Activated naive CD4-positive, alpha-beta T cell treated with anti-CD3 and anti-CD28 coated beads, Interleukin-2, amount 50 U/mL, for 72 hours (primary cell): ENCODE data around the gene GLE1. TPM values are rescaled to one million over a fixed set of nuclear protein-coding genes. Genes with fewer than 3 reads are reported as not detected.
"Not testable (repeated sequence)": the region's sequence is repeated elsewhere in the genome, so short reads cannot be mapped to it uniquely, and the experiment has no call there.

Experiments used
- ATAC-seq, 2 donors: fragments of 150-1000 bp; cut with Tn5 transposase; 2 replicates each; pipeline ENCODE4 v1.10.0; 2021; ENCODE audit warnings: mild to moderate bottlenecking in 2 of 2, moderate library complexity in 2 of 2
- DNase-seq, 2 donors: peaks; one replicate each; pipeline ENCODE4 v3.0.0; 2021 to 2022; ENCODE audit warnings: low spot score in 2 of 2
- H3K27ac Mint-ChIP-seq, 2 donors: one replicate each; pipeline ENCODE4 v1.8.0; 2022; ENCODE audit warnings: mild to moderate bottlenecking in 2 of 2, mixed read lengths in 2 of 2
- H3K36me3 Mint-ChIP-seq, 2 donors: one replicate each; pipeline ENCODE4 v1.8.0; 2022; ENCODE audit warnings: mixed read lengths in 2 of 2
- H3K9me3 Mint-ChIP-seq, 2 donors: one replicate each; pipeline ENCODE4 v1.8.0; 2022; ENCODE audit warnings: mixed read lengths in 2 of 2
- total RNA-seq, 2 donors: library from RNA; stranded (reverse); gene quantifications; one replicate each; pipeline ENCODE4 v1.2.3, GENCODE V29; 2022

The GLE1 gene
- total RNA-seq, 2 donors from 2014 or later, result 51.4 to 57.0 TPM

GRCh38 chr9:128486201-128486600, 18.3 kb upstream of the GLE1 start:
- no peaks in the 10 kb centered on the region for H3K9me3 Mint-ChIP-seq
- peaks cover 7 to 10% of the 10 kb centered on the region in 2 donors for H3K36me3 Mint-ChIP-seq
- DNase-seq, result no peak
- no peak for ATAC-seq
- H3K27ac Mint-ChIP-seq, result peak overlapping the region in 1 of 2 donors; percentile 22

DNA sequence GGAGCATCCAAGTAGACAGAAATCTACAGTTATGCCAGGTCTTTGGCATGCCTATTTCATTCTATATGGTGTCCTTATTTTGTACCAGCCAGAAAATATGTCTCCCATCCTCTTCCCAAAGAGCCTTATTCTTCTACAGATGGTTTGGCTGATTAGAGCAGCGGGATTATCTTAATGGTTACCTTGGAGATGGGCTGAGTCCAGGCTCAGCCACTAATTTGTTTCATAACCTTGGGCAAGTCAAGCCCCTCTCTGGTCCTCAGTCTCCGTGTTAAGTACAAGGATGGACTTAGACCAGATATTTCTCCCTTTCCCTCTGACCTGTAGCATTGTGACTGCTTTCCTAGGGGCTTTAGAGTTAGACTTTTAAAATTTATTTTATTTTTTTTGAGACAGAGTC, 11.1 kb upstream of the GLE1 start:
- ATAC-seq, result no peak
- Mint-ChIP-seq H3K36me3 (peaks cover 4 to 8% of the 10 kb centered on the region in 2 donors), H3K27ac (peak overlapping the region in 1 of 2 donors; percentile 44)

DNA sequence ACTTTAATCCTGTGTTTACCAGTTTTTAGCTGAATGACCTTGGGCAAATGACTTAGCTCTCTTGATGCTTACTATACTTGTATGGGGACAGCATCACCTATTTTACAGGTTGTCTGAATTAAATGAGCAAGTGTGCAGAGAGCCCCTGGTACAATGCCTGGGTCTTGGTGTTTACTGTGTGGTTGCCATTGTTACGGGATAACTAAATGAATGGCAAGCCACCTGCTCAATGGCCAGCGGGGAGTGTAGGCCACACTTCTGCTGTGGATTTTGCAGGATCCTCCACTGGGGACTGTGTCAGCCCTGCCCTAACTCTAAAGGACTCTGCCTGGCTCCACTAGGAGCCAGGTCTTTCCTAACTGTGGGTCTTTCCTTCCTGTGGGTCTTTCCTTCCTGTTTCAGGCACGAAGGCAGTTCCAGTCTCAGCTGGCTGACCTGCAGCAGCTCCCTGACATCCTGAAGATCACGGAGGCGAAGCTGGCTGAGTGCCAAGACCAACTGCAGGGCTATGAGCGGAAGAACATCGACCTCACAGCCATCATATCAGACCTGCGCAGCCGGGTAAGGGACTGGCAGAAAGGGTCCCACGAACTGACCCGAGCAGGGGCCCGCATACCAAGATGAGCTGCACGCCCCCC, 10.3 kb upstream of the GLE1 start:
- H3K27ac Mint-ChIP-seq, result peak overlapping the region in 1 of 2 donors; percentile 54
- H3K9me3 Mint-ChIP-seq, result no peaks in the 10 kb centered on the region
- peaks cover 4 to 8% of the 10 kb centered on the region in 2 donors for H3K36me3 Mint-ChIP-seq
- ATAC-seq, result no peak
- no peak for DNase-seq

More for the DNA sequence above, 11.1 kb upstream of the GLE1 start:
- no peaks in the 10 kb centered on the region for H3K9me3 Mint-ChIP-seq
- DNase-seq, result no peak

DNA sequence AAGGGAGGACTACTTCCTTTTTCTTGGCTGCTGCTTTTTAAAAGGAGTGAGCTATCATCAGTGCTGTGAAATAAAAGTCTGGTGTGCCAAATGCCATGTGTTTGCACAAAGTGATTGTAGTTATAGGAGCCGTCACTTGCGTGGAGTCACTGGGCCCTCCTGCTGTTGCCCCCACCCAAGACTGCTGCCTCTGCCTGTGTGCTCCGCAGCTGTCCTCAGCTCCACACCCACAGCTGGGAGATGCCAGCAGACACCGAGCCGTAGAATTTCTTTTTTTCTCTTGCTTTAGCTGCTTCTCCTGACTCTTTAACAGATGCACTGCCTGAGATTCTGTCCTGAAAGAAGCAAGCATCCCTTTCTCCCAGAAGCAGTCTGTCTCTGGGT, 9.8 kb upstream of the GLE1 start:
- H3K9me3 Mint-ChIP-seq, result no peaks in the 10 kb centered on the region
- DNase-seq, result no peak
- H3K27ac Mint-ChIP-seq, result peak overlapping the region; percentile 54 to 72
- ATAC-seq, result no peak
- H3K36me3 Mint-ChIP-seq, result peaks cover 6 to 8% of the 10 kb centered on the region in 2 donors

- no peaks in the 10 kb centered on the region for H3K9me3 Mint-ChIP-seq
- DNase-seq (no peak), ATAC-seq (no peak)
- H3K36me3 Mint-ChIP-seq, result peaks cover 8 to 9% of the 10 kb centered on the region in 2 donors
- H3K27ac Mint-ChIP-seq, result peak overlapping the region; percentile 54 to 77
These were observed 9.2 kb upstream of the GLE1 start for GRCh38 chr9:128495296-128495695.

DNA sequence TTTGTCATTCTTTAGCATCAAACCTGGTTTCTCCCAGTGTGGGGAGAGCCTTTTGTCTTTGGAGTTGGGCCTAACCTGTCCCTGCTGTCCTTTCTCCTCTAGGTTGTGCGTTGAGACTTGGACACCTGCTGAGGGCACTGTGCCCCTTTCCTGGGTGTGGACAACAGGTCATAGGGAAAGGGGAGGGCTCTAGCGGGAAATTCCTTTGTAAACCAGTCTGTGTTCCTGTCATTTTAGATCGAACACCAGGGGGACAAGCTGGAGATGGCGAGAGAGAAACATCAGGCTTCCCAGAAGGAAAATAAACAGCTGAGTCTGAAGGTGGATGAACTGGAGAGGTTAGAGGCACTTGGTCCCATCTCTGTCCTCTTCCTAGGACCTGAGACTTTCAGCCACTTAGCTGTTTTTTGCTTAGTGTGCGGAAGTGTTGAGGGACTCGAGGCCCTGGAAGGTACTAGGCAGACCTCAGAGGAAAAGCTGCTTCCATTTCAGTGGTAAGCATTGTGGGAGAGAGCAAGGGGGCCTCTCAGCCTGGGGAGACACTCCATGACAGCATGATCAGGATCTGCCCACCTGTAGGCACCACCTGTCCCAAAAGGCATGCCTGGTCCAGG, 8.6 kb upstream of the GLE1 start:
- DNase-seq, result no peak
- Mint-ChIP-seq H3K27ac (peak overlapping the region; percentile 54 to 77), H3K36me3 (peaks cover 8 to 9% of the 10 kb centered on the region in 2 donors), H3K9me3 (no peaks in the 10 kb centered on the region)
- no peak for ATAC-seq

GRCh38 chr9:128497824-128498610, 6.5 kb upstream of the GLE1 start:
- Mint-ChIP-seq H3K36me3 (peaks cover 6 to 8% of the 10 kb centered on the region in 2 donors), H3K9me3 (no peaks in the 10 kb centered on the region), H3K27ac (no peak overlapping the region)
- ATAC-seq (no peak), DNase-seq (peak in 1 of 2 donors; percentile 49)

GRCh38 chr9:128498911-128499310, 5.6 kb upstream of the GLE1 start:
- ATAC-seq (no peak), DNase-seq (peak in 1 of 2 donors; percentile 45)
- Mint-ChIP-seq H3K27ac (no peak overlapping the region), H3K36me3 (peaks cover 6 to 8% of the 10 kb centered on the region in 2 donors), H3K9me3 (no peaks in the 10 kb centered on the region)

DNA sequence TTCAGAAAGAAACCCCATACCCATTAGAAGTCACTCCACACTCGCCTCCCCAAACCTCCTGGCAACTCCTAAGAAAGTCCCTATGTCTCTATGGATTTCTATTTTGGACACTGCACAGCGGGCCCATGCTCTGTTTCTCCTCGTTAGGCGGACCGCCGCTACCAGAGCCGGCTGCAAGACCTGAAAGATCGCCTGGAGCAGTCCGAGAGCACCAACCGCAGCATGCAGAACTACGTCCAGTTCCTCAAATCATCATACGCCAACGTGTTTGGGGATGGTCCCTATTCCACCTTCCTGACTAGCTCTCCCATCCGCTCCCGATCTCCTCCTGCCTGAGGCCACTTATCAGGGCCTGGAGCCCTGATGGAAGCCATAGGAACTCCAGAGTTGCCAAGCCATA, 4.6 kb upstream of the GLE1 start:
- H3K36me3 Mint-ChIP-seq, result peaks cover 8 to 10% of the 10 kb centered on the region in 2 donors
- H3K27ac Mint-ChIP-seq, result peak overlapping the region; percentile 36 to 46
- no peak for ATAC-seq
- DNase-seq, result peak in 1 of 2 donors; percentile 16
- no peaks in the 10 kb centered on the region for H3K9me3 Mint-ChIP-seq

- H3K27ac Mint-ChIP-seq, result peak overlapping the region; percentile 83 to 97
- not testable (repeated sequence) for DNase-seq, H3K9me3 Mint-ChIP-seq, ATAC-seq
- H3K36me3 Mint-ChIP-seq, result peaks cover 10% of the 10 kb centered on the region in 2 donors
These were observed 1.1 kb upstream of the GLE1 start for GRCh38 chr9:128503415-128503825.

- Mint-ChIP-seq H3K27ac (peak overlapping the region; percentile 83 to 97), H3K36me3 (peaks cover 10% of the 10 kb centered on the region in 2 donors), H3K9me3 (no peaks in the 10 kb centered on the region)
- ATAC-seq (no peak), DNase-seq (peak in 1 of 2 donors; percentile 20)
These were observed 649 bp upstream of the GLE1 start for GRCh38 chr9:128503870-128504269.

GRCh38 chr9:128505414-128505765, 871 bp downstream of the GLE1 start:
- H3K36me3 Mint-ChIP-seq, result peaks cover 10 to 15% of the 10 kb centered on the region in 2 donors
- peak overlapping the region; percentile 97 to 99 for H3K27ac Mint-ChIP-seq
- ATAC-seq, result no peak
- no peaks in the 10 kb centered on the region for H3K9me3 Mint-ChIP-seq
- DNase-seq, result no peak

GRCh38 chr9:128505906-128506305, 1.4 kb downstream of the GLE1 start:
- not testable (repeated sequence) for H3K27ac Mint-ChIP-seq, DNase-seq

GRCh38 chr9:128512820-128513219, 8.3 kb downstream of the GLE1 start:
- Mint-ChIP-seq H3K36me3 (peaks cover 2 to 12% of the 10 kb centered on the region in 2 donors), H3K27ac (no peak overlapping the region), H3K9me3 (no peaks in the 10 kb centered on the region)
- DNase-seq, result no peak
- no peak for ATAC-seq

More at GRCh38 chr9:128505906-128506305, 1.4 kb downstream of the GLE1 start:
- H3K9me3 Mint-ChIP-seq, ATAC-seq: not testable (repeated sequence)
- peaks cover 10 to 15% of the 10 kb centered on the region in 2 donors for H3K36me3 Mint-ChIP-seq

DNA sequence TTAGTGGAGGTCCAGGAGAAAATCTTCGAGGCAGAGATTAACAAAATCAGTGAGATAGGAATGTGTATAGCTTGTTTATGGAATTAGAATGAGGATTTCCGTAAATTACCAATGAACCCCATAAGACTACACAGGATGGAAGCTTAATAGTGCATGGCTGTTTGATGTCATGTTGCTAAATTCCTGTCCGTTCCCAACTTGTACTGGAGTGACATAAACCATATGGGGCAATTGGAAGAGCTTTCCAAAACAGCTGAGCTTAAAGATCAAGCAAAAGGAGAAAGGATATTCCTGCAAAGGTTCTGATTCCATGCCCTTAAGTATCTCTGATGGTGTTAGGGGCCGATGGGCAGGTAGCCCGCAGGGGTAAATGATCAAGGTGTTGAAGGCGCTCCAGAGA, 17.4 kb downstream of the GLE1 start:
- H3K9me3 Mint-ChIP-seq, result no peaks in the 10 kb centered on the region
- H3K27ac Mint-ChIP-seq, result no peak overlapping the region
- no peak for DNase-seq
- H3K36me3 Mint-ChIP-seq, result peaks cover 15 to 30% of the 10 kb centered on the region in 2 donors
- ATAC-seq, result no peak

DNA sequence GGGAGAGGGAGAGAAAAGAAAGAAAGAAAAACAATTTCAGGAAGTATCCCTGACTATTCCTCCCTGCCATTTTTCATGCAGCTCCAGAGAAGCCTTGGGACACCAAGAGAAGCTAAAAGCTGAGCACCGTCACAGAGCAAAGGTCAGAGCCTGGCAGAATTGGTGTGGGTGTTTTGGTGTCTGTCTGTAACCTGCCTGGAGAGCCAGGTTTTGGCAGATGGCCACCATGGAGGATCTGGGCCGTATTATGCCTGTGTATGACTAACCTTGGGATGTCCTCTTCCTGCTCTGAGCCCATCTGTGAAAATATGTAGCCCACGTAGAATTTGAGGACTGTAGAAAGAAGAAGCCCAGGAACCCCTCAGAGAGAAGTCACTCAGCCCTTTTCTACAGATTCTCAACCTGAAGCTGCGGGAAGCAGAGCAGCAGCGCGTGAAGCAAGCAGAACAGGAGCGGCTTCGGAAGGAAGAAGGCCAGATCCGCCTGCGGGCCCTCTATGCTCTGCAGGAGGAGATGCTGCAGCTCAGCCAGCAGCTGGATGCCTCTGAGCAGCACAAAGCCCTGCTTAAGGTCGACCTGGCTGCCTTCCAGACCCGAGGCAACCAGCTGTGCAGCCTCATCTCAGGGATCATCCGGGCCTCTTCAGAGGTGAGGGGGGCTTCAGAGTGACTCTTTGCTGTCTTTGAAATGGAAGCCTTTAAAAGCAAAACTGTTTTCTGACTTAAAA, 18.8 kb downstream of the GLE1 start:
- ATAC-seq, result no peak
- no peak for DNase-seq
- H3K36me3 Mint-ChIP-seq, result peaks cover 11 to 23% of the 10 kb centered on the region in 2 donors
- peak overlapping the region in 1 of 2 donors; percentile 88 for H3K27ac Mint-ChIP-seq
- H3K9me3 Mint-ChIP-seq, result no peaks in the 10 kb centered on the region
